ENCODE measurements around the gene SEMA4D. TPM values are rescaled to one million over a fixed set of nuclear protein-coding genes. Genes with fewer than 3 reads are reported as not detected.

The SEMA4D gene
- total RNA-seq, 4 donors from 2014 or later, result 1.5 to 27.8 (median 11.6) TPM

DNA sequence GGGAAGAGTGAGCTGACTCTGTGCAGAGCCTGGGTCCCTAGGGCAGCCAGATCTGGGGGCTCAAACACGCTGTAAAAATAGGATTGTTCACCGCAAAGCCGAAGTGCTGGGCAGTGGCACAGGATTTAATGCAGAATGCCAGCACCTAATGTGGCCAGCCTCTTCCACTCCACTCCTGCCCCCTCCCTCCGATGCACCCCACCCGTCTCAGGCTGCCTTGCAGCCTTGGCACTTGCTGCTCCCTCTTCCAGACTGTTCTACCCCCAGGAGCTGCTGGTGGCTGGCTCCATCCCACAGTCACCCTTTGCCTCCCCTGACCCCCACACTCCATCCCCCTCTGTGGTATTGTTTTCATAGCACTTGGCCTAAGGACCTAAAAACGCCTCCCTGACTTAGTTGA is 86.2 kb downstream of the SEMA4D start:
- no peaks in the 10 kb centered on the region for H3K4me1 ChIP-seq
- no peak overlapping the region for H3K4me3 ChIP-seq
- H3K27me3 ChIP-seq, result no peaks in the 10 kb centered on the region
- DNase-seq, result no peak
- TF ChIP-seq POLR2A (IDR thresholded peaks at IDR 0.05), result no peak
- TF ChIP-seq CTCF (IDR thresholded peaks at IDR 0.05), result no peak
- no peaks in the 10 kb centered on the region for H3K9me3 ChIP-seq
- H3K36me3 ChIP-seq, result no peaks in the 10 kb centered on the region
- intact Hi-C loops (cut with DNase I; ENCODE audit: low total_unique reads), result no loop called here
- no peak overlapping the region for H3K27ac ChIP-seq

DNA sequence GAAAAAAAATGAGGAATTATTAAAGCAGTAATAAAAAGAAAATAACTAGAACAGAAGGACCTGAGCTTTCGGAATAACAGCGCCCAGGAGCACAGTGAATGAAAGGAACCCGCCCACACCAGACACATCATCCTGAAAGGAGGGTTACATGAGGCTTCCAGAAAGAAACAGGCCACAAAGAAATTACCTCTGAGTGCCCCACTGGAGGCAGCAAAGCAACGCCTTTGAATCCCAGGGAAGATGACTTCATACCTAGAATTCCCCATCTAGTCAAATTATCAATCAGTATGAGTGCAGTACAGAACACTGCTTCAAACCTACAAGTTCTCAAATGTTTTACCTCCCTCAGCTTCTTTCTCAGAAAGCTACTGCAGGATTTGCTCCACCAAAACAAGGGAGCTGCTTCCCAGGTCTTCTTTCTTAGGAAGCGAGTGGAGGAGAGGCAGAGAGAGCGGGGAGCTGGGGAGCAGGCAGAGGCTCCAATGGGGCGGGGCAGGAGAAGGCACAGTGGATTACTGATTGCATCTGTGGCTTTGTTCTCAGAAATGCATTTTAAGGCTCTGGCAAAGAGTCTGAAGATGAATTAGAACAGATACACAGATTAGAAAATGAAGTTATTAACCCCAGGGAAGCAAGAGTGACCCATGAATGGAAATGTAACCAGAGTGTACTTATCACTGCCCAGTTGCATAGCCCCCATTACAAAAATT is 87.1 kb downstream of the SEMA4D start:
- Histone ChIP-seq H3K9me3 (no peaks in the 10 kb centered on the region), H3K27me3 (no peaks in the 10 kb centered on the region), H3K4me3 (no peak overlapping the region), H3K36me3 (no peaks in the 10 kb centered on the region), H3K27ac (no peak overlapping the region), H3K4me1 (no peaks in the 10 kb centered on the region)
- TF ChIP-seq POLR2A (IDR thresholded peaks at IDR 0.05) (no peak), CTCF (IDR thresholded peaks at IDR 0.05) (no peak)
- intact Hi-C loops (cut with DNase I; ENCODE audit: low total_unique reads), result no loop called here
- DNase-seq, result no peak

DNA sequence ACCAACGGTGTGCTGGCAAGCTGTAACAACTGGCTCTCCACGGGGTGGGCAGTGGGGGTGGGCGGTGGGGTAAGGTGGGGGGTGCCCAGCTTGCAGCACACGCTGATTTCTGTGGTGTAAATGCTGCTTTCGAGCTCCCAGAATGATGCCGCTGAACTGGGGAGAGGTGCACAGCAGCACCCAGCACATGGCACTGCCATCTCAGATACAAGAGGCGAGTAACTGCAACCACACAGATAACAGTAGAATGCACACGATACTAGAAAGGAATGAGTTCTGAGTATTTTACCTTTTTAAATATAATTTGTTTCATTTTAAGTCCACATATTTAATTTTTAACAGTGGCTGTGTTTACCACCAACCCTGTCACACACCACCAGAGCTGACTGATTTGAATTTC is 87.9 kb downstream of the SEMA4D start:
- TF ChIP-seq CTCF (IDR thresholded peaks at IDR 0.05) (no peak), POLR2A (IDR thresholded peaks at IDR 0.05) (no peak)
- Histone ChIP-seq H3K9me3 (no peaks in the 10 kb centered on the region), H3K36me3 (no peaks in the 10 kb centered on the region), H3K27ac (no peak overlapping the region), H3K4me3 (no peak overlapping the region), H3K4me1 (no peaks in the 10 kb centered on the region), H3K27me3 (no peaks in the 10 kb centered on the region)
- no peak for DNase-seq
- intact Hi-C loops (cut with DNase I; ENCODE audit: low total_unique reads), result no loop called here

DNA sequence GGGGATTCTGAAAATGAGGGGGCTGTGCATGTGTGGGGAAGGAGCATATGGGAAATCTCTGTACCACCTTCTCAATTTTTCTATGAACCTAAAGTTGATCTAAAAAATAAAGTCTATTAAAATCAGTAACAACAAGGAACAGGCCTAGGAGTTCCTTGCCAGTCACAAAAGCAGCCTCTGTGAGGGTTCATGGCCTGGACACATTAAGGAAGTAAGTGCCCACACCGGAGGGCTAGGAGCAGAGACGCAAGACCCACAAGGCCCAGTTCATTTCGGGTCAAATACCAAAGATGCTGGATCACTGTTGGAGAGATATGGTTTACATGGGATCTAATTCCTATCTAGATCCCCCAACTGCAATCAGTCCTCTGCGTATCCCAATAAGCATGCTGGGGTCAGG is 88.4 kb downstream of the SEMA4D start:
- H3K27me3 ChIP-seq, result no peaks in the 10 kb centered on the region
- H3K27ac ChIP-seq, result no peak overlapping the region
- no peaks in the 10 kb centered on the region for H3K4me1 ChIP-seq
- no peaks in the 10 kb centered on the region for H3K36me3 ChIP-seq
- H3K9me3 ChIP-seq, result no peaks in the 10 kb centered on the region
- intact Hi-C loops (cut with DNase I; ENCODE audit: low total_unique reads), result no loop called here
- DNase-seq, result no peak
- H3K4me3 ChIP-seq, result no peak overlapping the region
- no peak for TF ChIP-seq POLR2A (IDR thresholded peaks at IDR 0.05)

- intact Hi-C loops (cut with DNase I; ENCODE audit: low total_unique reads), result no loop called here
- no peak overlapping the region for H3K4me3 ChIP-seq
- H3K27ac ChIP-seq, result no peak overlapping the region
- TF ChIP-seq POLR2A (IDR thresholded peaks at IDR 0.05) (no peak), CTCF (IDR thresholded peaks at IDR 0.05) (no peak)
- H3K27me3 ChIP-seq, result no peaks in the 10 kb centered on the region
- no peaks in the 10 kb centered on the region for H3K9me3 ChIP-seq
- DNase-seq, result no peak
- no peaks in the 10 kb centered on the region for H3K36me3 ChIP-seq
- no peaks in the 10 kb centered on the region for H3K4me1 ChIP-seq
Measured at GRCh38 chr9:89408628-89409101, 89.2 kb downstream of the SEMA4D start.

Data from uterus (tissue), 4 donors.